GM12878 (cell line): ENCODE results near the gene PARP2.

Experiments used
- ASH2L ChIP-seq: fragments of 300-600, 200-600 bp; sonication (generic); IDR thresholded peaks from 2 replicates; pipeline ENCODE4 v1.6.1; 2017; ENCODE audit warnings: low read depth, mild to moderate bottlenecking, borderline replicate concordance
- BACH1 ChIP-seq: fragments of 450-650 bp; IDR thresholded peaks from 2 replicates; pipeline ENCODE4 v1.6.1; 2017; ENCODE audit warnings: mild to moderate bottlenecking, borderline replicate concordance
- BHLHE40 ChIP-seq, 2 experiments: fragments of 450-650 bp in 1 of 2; IDR thresholded peaks; 2 replicates each; pipeline ENCODE4 v1.6.1; 2011 to 2017; ENCODE audit warnings: low read depth in 2 of 2, borderline replicate concordance in 1 of 2, improper control_type of control experiment in 1 of 2, low read length in 1 of 2, mild to moderate bottlenecking in 1 of 2
- CHD1 ChIP-seq: IDR thresholded peaks from 2 replicates; pipeline ENCODE4 v1.6.1; 2012; ENCODE audit warnings: low read depth, low read length, improper control_type of control experiment
- EZH2 ChIP-seq: IDR thresholded peaks from 2 replicates; pipeline ENCODE4 v1.6.1; 2012; ENCODE audit warnings: low read depth, mild to moderate bottlenecking, control low read depth, inconsistent platforms, low read length, borderline replicate concordance; ENCODE audit not compliant: control insufficient read depth
- POLR2A ChIP-seq: IDR thresholded peaks from 2 replicates; pipeline ENCODE4 v1.6.1; 2011; ENCODE audit warnings: low read depth, mild to moderate bottlenecking, low read length
- POLR2AphosphoS5 ChIP-seq: IDR thresholded peaks from 2 replicates; pipeline ENCODE4 v1.6.1; 2011; ENCODE audit warnings: mild to moderate bottlenecking, low read length, inconsistent platforms
- RUNX3 ChIP-seq: IDR thresholded peaks from 2 replicates; pipeline ENCODE4 v1.6.1; 2012; ENCODE audit warnings: low read length, inconsistent platforms
- STAT3 ChIP-seq: IDR thresholded peaks from 2 replicates; pipeline ENCODE4 v1.6.1; 2011; ENCODE audit warnings: low read depth, low read length, improper control_type of control experiment
- TF ChIP-seq, protein P1 (sequence below): IDR thresholded peaks from 2 replicates; pipeline ENCODE4 v1.6.1; 2011; ENCODE audit warnings: borderline replicate concordance, low read depth, mild to moderate bottlenecking, moderate library complexity, mixed read lengths, low read length; ENCODE audit not compliant: insufficient read depth; ENCODE audit errors: extremely low read length
- TF ChIP-seq, protein P2 (sequence below), 3 experiments: IDR thresholded peaks in 2 of 3; conservative IDR thresholded peaks in 1 of 3; 2 replicates each; pipeline ENCODE4 v1.5.1; 2011; ENCODE audit warnings: low read depth in 3 of 3, low read length in 3 of 3, mild to moderate bottlenecking in 3 of 3, control low read depth in 2 of 3, moderate library complexity in 2 of 3, inconsistent platforms in 1 of 3, mixed read lengths in 1 of 3; ENCODE audit not compliant: control insufficient read depth in 2 of 3, insufficient read depth in 1 of 3; ENCODE audit errors: extremely low read depth in 1 of 3

DNA sequence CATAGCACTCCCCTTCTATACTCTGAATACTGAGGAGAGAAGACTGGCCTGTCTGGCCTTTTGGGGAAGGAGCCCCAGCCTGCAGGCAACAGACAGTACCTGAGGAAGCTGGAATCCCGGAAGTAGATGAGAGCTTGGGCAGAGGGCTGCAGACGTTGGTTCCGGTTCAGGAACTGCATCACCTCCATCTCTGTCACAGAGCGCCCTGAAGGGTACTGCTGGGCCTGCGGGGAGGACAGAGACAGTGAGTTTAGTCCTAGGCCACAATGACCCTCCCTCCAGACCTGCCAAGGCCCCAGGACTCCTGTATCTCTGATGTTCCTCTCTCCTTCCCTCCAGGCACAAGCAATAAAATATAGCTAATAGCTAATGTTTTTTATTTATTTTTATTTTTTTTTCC, 41.5 kb downstream of the PARP2 start:
- no peak for TF ChIP-seq EZH2
- TF ChIP-seq STAT3, result no peak
- no peak for TF ChIP-seq POLR2A
- TF ChIP-seq CHD1, result no peak
- TF ChIP-seq BACH1, result no peak
- TF ChIP-seq POLR2AphosphoS5, result no peak
- no peak for TF ChIP-seq ASH2L
- TF ChIP-seq BHLHE40 (IDR thresholded peaks at IDR 0.05; ENCODE audit: borderline replicate concordance in 1 of 2, low read depth in 2 of 2, low read length in 1 of 2), result no peak
- TF ChIP-seq RUNX3, result no peak
- TF ChIP-seq, protein P1, sequence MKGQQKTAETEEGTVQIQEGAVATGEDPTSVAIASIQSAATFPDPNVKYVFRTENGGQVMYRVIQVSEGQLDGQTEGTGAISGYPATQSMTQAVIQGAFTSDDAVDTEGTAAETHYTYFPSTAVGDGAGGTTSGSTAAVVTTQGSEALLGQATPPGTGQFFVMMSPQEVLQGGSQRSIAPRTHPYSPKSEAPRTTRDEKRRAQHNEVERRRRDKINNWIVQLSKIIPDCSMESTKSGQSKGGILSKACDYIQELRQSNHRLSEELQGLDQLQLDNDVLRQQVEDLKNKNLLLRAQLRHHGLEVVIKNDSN, result no peak
- TF ChIP-seq, protein P2, sequence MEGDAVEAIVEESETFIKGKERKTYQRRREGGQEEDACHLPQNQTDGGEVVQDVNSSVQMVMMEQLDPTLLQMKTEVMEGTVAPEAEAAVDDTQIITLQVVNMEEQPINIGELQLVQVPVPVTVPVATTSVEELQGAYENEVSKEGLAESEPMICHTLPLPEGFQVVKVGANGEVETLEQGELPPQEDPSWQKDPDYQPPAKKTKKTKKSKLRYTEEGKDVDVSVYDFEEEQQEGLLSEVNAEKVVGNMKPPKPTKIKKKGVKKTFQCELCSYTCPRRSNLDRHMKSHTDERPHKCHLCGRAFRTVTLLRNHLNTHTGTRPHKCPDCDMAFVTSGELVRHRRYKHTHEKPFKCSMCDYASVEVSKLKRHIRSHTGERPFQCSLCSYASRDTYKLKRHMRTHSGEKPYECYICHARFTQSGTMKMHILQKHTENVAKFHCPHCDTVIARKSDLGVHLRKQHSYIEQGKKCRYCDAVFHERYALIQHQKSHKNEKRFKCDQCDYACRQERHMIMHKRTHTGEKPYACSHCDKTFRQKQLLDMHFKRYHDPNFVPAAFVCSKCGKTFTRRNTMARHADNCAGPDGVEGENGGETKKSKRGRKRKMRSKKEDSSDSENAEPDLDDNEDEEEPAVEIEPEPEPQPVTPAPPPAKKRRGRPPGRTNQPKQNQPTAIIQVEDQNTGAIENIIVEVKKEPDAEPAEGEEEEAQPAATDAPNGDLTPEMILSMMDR (IDR thresholded peaks at IDR 0.05 in 2 of 3, conservative IDR thresholded peaks at IDR 0.05 in 1 of 3; ENCODE audit: control insufficient read depth in 2 of 3, extremely low read depth in 1 of 3, insufficient read depth in 1 of 3, low read depth in 3 of 3, low read length in 3 of 3), result no peak
